Hippocampal formation (tissue), 2 donors: ENCODE results near the gene CACNA1I.
"Not testable (repeated sequence)": the region's sequence is repeated elsewhere in the genome, so short reads cannot be mapped to it uniquely, and the experiment has no call there.

ENCODE experiments used
- DNase-seq, 2 donors: peaks; one replicate each; lab custom pipeline; 2025; lab: John Stamatoyannopoulos, UW

CACNA1I gene

GRCh38 chr22:39570665-39571064 lies at the start of gene CACNA1I:
Gene CACNA1I (plus strand): TSS chr22:39570753. CDS start chr22:39570753, 0 bp downstream.
- no peak for DNase-seq

- not testable (repeated sequence) for DNase-seq
These were observed 49.3 kb upstream of the CACNA1I start for GRCh38 chr22:39521106-39521885.

- not testable (repeated sequence) for DNase-seq
These were observed 48.5 kb upstream of the CACNA1I start for GRCh38 chr22:39522091-39522490.

GRCh38 chr22:39522567-39523300 lies 47.8 kb upstream of the CACNA1I start:
- DNase-seq: peak in 1 of 2 donors; percentile 37

- DNase-seq: no peak
These were observed 46.3 kb upstream of the CACNA1I start for GRCh38 chr22:39524089-39524752.

GRCh38 chr22:39524753-39525657 lies 45.5 kb upstream of the CACNA1I start:
- no peak for DNase-seq

- no peak for DNase-seq
These were observed 44.9 kb upstream of the CACNA1I start for GRCh38 chr22:39525658-39525975.

- DNase-seq: no peak
These were observed 43.8 kb upstream of the CACNA1I start for GRCh38 chr22:39526736-39527171.

- no peak for DNase-seq
These were observed 43.0 kb upstream of the CACNA1I start for GRCh38 chr22:39527481-39527961.

- no peak for DNase-seq
These were observed 42.4 kb upstream of the CACNA1I start for GRCh38 chr22:39528080-39528661.

- peak; percentile 85 to 90 for DNase-seq
These were observed 41.7 kb upstream of the CACNA1I start for GRCh38 chr22:39528681-39529486.

- no peak for DNase-seq
These were observed 41.1 kb upstream of the CACNA1I start for GRCh38 chr22:39529487-39529851.

GRCh38 chr22:39530116-39530515 lies 40.4 kb upstream of the CACNA1I start:
- DNase-seq: no peak

GRCh38 chr22:39530692-39531331 lies 39.7 kb upstream of the CACNA1I start:
- no peak for DNase-seq

- DNase-seq: peak; percentile 96 to 98
These were observed 38.1 kb upstream of the CACNA1I start, which contains the start of gene RPS19BP1 for GRCh38 chr22:39532215-39533073. Gene RPS19BP1 (minus strand): TSS chr22:39532748. CDS start chr22:39532738, 10 bp downstream.

GRCh38 chr22:39534092-39534506 lies 36.5 kb upstream of the CACNA1I start:
- no peak for DNase-seq

GRCh38 chr22:39534591-39535356 lies 35.8 kb upstream of the CACNA1I start:
- peak; percentile 29 to 61 for DNase-seq

- DNase-seq: no peak
These were observed 35.2 kb upstream of the CACNA1I start for GRCh38 chr22:39535357-39535725.
